Nephron (organoid): ENCODE measurements around the gene ST3GAL3.
A peak's percentile ranks its signal among the peaks of the same experiment; 100 is the strongest.

Experiments
- H3K27ac Mint-ChIP-seq, 3 experiments: 2 replicates each; pipeline ENCODE4 v1.8.0; 2020; ENCODE audit warnings: mixed read lengths in 3 of 3, mild to moderate bottlenecking in 2 of 3, moderate library complexity in 1 of 3
- H3K27me3 Mint-ChIP-seq: 2 replicates; pipeline ENCODE4 v1.8.0; 2021; ENCODE audit warnings: low read depth, mild to moderate bottlenecking, moderate library complexity, mixed read lengths
- H3K36me3 Mint-ChIP-seq: 2 replicates; pipeline ENCODE4 v1.8.0; 2020; ENCODE audit warnings: low read depth, mixed read lengths
- H3K4me1 Mint-ChIP-seq: 2 replicates; pipeline ENCODE4 v1.8.0; 2020; ENCODE audit warnings: mixed read lengths
- H3K4me3 Mint-ChIP-seq, 3 experiments: 2 replicates each; pipeline ENCODE4 v1.8.0; 2020; ENCODE audit warnings: mild to moderate bottlenecking in 3 of 3, mixed read lengths in 3 of 3, moderate library complexity in 2 of 3
- H3K9me3 Mint-ChIP-seq: 2 replicates; pipeline ENCODE4 v1.8.0; 2020; ENCODE audit warnings: mixed read lengths
- CTCF ChIP-seq, 3 experiments: fragments of 200-600 bp; sonication (generic); IDR thresholded peaks; one replicate each; pipeline ENCODE4 v1.5.0; 2021; ENCODE audit warnings: antibody characterized with exemption in 3 of 3; ENCODE audit not compliant: unreplicated experiment in 3 of 3

ST3GAL3 gene

GRCh38 chr1:43878440-43878839, 171.1 kb downstream of the ST3GAL3 start:
- peaks cover 12% of the 10 kb centered on the region for H3K4me1 Mint-ChIP-seq
- no peaks in the 10 kb centered on the region for H3K9me3 Mint-ChIP-seq
- H3K36me3 Mint-ChIP-seq, result no peaks in the 10 kb centered on the region
- H3K27me3 Mint-ChIP-seq, result no peaks in the 10 kb centered on the region
- H3K27ac Mint-ChIP-seq, result no peak overlapping the region
- no peak for TF ChIP-seq CTCF (IDR thresholded peaks at IDR 0.05; ENCODE audit: unreplicated experiment in 3 of 3)
- H3K4me3 Mint-ChIP-seq, result no peak overlapping the region

GRCh38 chr1:43878854-43879253, 171.5 kb downstream of the ST3GAL3 start:
- no peak for TF ChIP-seq CTCF (IDR thresholded peaks at IDR 0.05; ENCODE audit: unreplicated experiment in 3 of 3)
- no peaks in the 10 kb centered on the region for H3K36me3 Mint-ChIP-seq
- no peak overlapping the region for H3K4me3 Mint-ChIP-seq
- H3K27me3 Mint-ChIP-seq, result no peaks in the 10 kb centered on the region
- H3K4me1 Mint-ChIP-seq, result peaks cover 16% of the 10 kb centered on the region
- no peaks in the 10 kb centered on the region for H3K9me3 Mint-ChIP-seq
- no peak overlapping the region for H3K27ac Mint-ChIP-seq

GRCh38 chr1:43879414-43879813, 172.1 kb downstream of the ST3GAL3 start:
- no peaks in the 10 kb centered on the region for H3K9me3 Mint-ChIP-seq
- H3K4me1 Mint-ChIP-seq, result peaks cover 22% of the 10 kb centered on the region
- no peak for TF ChIP-seq CTCF (IDR thresholded peaks at IDR 0.05; ENCODE audit: unreplicated experiment in 3 of 3)
- H3K4me3 Mint-ChIP-seq, result no peak overlapping the region
- no peaks in the 10 kb centered on the region for H3K27me3 Mint-ChIP-seq
- H3K27ac Mint-ChIP-seq, result no peak overlapping the region
- H3K36me3 Mint-ChIP-seq, result no peaks in the 10 kb centered on the region

- Mint-ChIP-seq H3K27me3 (no peaks in the 10 kb centered on the region), H3K36me3 (no peaks in the 10 kb centered on the region), H3K4me1 (peaks cover 27% of the 10 kb centered on the region), H3K27ac (no peak overlapping the region), H3K9me3 (no peaks in the 10 kb centered on the region), H3K4me3 (no peak overlapping the region)
- no peak for TF ChIP-seq CTCF (IDR thresholded peaks at IDR 0.05; ENCODE audit: unreplicated experiment in 3 of 3)
Measured at GRCh38 chr1:43879996-43880395, 172.7 kb downstream of the ST3GAL3 start.

- Mint-ChIP-seq H3K27me3 (peaks cover 2% of the 10 kb centered on the region), H3K4me3 (no peak overlapping the region), H3K27ac (no peak overlapping the region), H3K4me1 (peaks cover 31% of the 10 kb centered on the region), H3K36me3 (no peaks in the 10 kb centered on the region), H3K9me3 (no peaks in the 10 kb centered on the region)
- no peak for TF ChIP-seq CTCF (IDR thresholded peaks at IDR 0.05; ENCODE audit: unreplicated experiment in 3 of 3)
Measured at GRCh38 chr1:43880604-43881003, 173.3 kb downstream of the ST3GAL3 start.

- H3K4me3 Mint-ChIP-seq, result no peak overlapping the region
- no peaks in the 10 kb centered on the region for H3K9me3 Mint-ChIP-seq
- peaks cover 33% of the 10 kb centered on the region for H3K4me1 Mint-ChIP-seq
- H3K27ac Mint-ChIP-seq, result peak overlapping the region; percentile 3 to 5 (median 4)
- no peak for TF ChIP-seq CTCF (IDR thresholded peaks at IDR 0.05; ENCODE audit: unreplicated experiment in 3 of 3)
- H3K27me3 Mint-ChIP-seq, result peaks cover 4% of the 10 kb centered on the region
- H3K36me3 Mint-ChIP-seq, result no peaks in the 10 kb centered on the region
Measured at GRCh38 chr1:43881415-43881814, 174.1 kb downstream of the ST3GAL3 start.
